ENCODE results near the gene CCDC146.
A peak's percentile ranks its signal among the peaks of the same experiment; 100 is the strongest.
"Not testable (repeated sequence)": the region's sequence is repeated elsewhere in the genome, so short reads cannot be mapped to it uniquely, and the experiment has no call there.

Gene CCDC146

GRCh38 chr7:77331938-77332695 lies 209.7 kb downstream of the CCDC146 start:
- FAIRE-seq = peak; percentile 62

GRCh38 chr7:77334039-77334438 lies 211.6 kb downstream of the CCDC146 start:
- FAIRE-seq = not testable (repeated sequence)

GRCh38 chr7:77335581-77335980 lies 213.2 kb downstream of the CCDC146 start:
- FAIRE-seq = no peak

GRCh38 chr7:77337456-77337990 lies 215.1 kb downstream of the CCDC146 start:
- FAIRE-seq = no peak

- FAIRE-seq = no peak
Observed at GRCh38 chr7:77338260-77338659, 215.8 kb downstream of the CCDC146 start.

- no peak for FAIRE-seq
Observed at GRCh38 chr7:77338883-77339629, 216.6 kb downstream of the CCDC146 start.

GRCh38 chr7:77339726-77340125 lies 217.3 kb downstream of the CCDC146 start:
- FAIRE-seq = no peak
